Mesendoderm (in vitro differentiated cells): Measurements from ENCODE around the gene AIG1.

ENCODE experiments used
- DNase-seq: peaks from one replicate; pipeline ENCODE4 v3.0.0; 2013
- H2AK5ac ChIP-seq: 2 replicates; pipeline ENCODE4 v1.6.1; 2013; ENCODE audit warnings: low read length, inconsistent platforms
- H2BK120ac ChIP-seq: 2 replicates; pipeline ENCODE4 v1.6.1; 2013; ENCODE audit warnings: low read depth, mild to moderate bottlenecking, low read length, moderate library complexity, mixed read lengths
- H2BK15ac ChIP-seq: replicated peaks from 2 replicates; pipeline ENCODE4 v1.6.1; 2013; ENCODE audit warnings: low read depth, mild to moderate bottlenecking, moderate library complexity
- H2BK5ac ChIP-seq: 2 replicates; pipeline ENCODE4 v1.6.1; 2013; ENCODE audit warnings: low read length, inconsistent platforms
- H3K18ac ChIP-seq: 2 replicates; pipeline ENCODE4 v1.6.1; 2013; ENCODE audit warnings: mild to moderate bottlenecking, low read length, mixed read lengths
- H3K23ac ChIP-seq: one replicate; pipeline ENCODE4 v1.6.1; 2013; ENCODE audit warnings: low read length
- H3K27ac ChIP-seq: 2 replicates; pipeline ENCODE4 v1.5.1; 2013; ENCODE audit warnings: low read depth, mild to moderate bottlenecking, inconsistent platforms, low read length, moderate library complexity
- H3K27me3 ChIP-seq: 2 replicates; pipeline ENCODE4 v1.6.1; 2013; ENCODE audit warnings: low read length, control low read depth, mild to moderate bottlenecking, inconsistent platforms; ENCODE audit not compliant: insufficient read depth, poor library complexity
- H3K36me3 ChIP-seq: 2 replicates; pipeline ENCODE4 v1.6.1; 2013; ENCODE audit warnings: low read length, inconsistent platforms; ENCODE audit not compliant: control insufficient read depth, insufficient read depth
- H3K4ac ChIP-seq: one replicate; pipeline ENCODE4 v1.6.1; 2013; ENCODE audit warnings: low read depth, mild to moderate bottlenecking, low read length, moderate library complexity
- H3K4me1 ChIP-seq: 2 replicates; pipeline ENCODE4 v1.6.1; 2013; ENCODE audit warnings: low read depth, low read length, inconsistent platforms; ENCODE audit not compliant: control insufficient read depth
- H3K4me2 ChIP-seq: 2 replicates; pipeline ENCODE4 v1.6.1; 2013; ENCODE audit warnings: low read length
- H3K4me3 ChIP-seq: 2 replicates; pipeline ENCODE4 v1.5.1; 2013; ENCODE audit warnings: mild to moderate bottlenecking, low read length
- H3K56ac ChIP-seq: one replicate; pipeline ENCODE4 v1.6.1; 2013; ENCODE audit warnings: low read length
- H3K79me1 ChIP-seq: 2 replicates; pipeline ENCODE4 v1.6.1; 2013; ENCODE audit warnings: low read length, inconsistent platforms
- H3K79me2 ChIP-seq: 2 replicates; pipeline ENCODE4 v1.6.1; 2013; ENCODE audit warnings: mild to moderate bottlenecking, low read length; ENCODE audit not compliant: control insufficient read depth, insufficient read depth
- H3K9ac ChIP-seq: 2 replicates; pipeline ENCODE4 v1.6.1; 2013; ENCODE audit warnings: low read length, inconsistent platforms
- H4K5ac ChIP-seq: one replicate; pipeline ENCODE4 v1.6.1; 2013; ENCODE audit warnings: low read length
- H4K8ac ChIP-seq: one replicate; pipeline ENCODE4 v1.6.1; 2013; ENCODE audit warnings: low read depth, mild to moderate bottlenecking, control low read depth, low read length, moderate library complexity
- WGBS: extraction: QIAGEN DNeasy Blood & Tissue Kit; methylation state at CpG from one replicate; pipeline ENCODE4 v1.1.7; 2013; ENCODE audit warnings: low lambda C conversion rate, missing lambda C conversion rate; ENCODE audit not compliant: insufficient coverage; ENCODE audit errors: extremely low coverage; 5-methylcytosine and 5-hydroxymethylcytosine counted together

Gene AIG1

DNA sequence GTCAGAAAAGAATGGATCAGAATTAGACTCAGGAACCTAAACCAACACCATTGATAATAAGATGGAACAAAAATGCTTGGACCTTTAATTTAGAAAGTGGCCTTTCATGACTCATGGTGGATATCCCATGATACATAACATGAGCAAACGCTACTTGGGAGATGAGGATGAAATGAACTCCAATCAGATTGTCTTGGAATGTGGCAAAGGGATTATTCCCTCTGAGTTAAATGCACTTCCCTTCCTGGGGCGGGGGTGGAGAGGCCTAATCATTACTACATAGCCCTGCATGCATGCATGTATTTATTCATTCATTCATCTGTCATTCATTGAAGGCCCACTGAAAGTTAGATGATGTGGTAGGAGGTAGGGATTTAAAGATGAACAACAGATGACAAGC, 174.0 kb downstream of the AIG1 start:
- DNase-seq, result peak; percentile 21
- no peak overlapping the region for H3K4me2 ChIP-seq
- H3K9ac ChIP-seq, result no peak overlapping the region
- H3K18ac ChIP-seq, result no peak overlapping the region
- no peaks in the 10 kb centered on the region for H3K36me3 ChIP-seq
- H2AK5ac ChIP-seq, result no peak overlapping the region
- H3K79me2 ChIP-seq, result no peaks in the 10 kb centered on the region
- no peak overlapping the region for H3K23ac ChIP-seq
- H3K4me1 ChIP-seq, result no peaks in the 10 kb centered on the region
- H4K8ac ChIP-seq, result no peak overlapping the region
- no peak overlapping the region for H2BK120ac ChIP-seq
- H4K5ac ChIP-seq, result no peak overlapping the region
- no peak overlapping the region for H3K27ac ChIP-seq
- no peaks in the 10 kb centered on the region for H3K27me3 ChIP-seq
- H3K4me3 ChIP-seq, result no peak overlapping the region
- H2BK5ac ChIP-seq, result no peak overlapping the region
- no CpG with 5 or more reads among the region's 2 CpGs for WGBS
- no peak overlapping the region for H3K56ac ChIP-seq
- H2BK15ac ChIP-seq, result no peak overlapping the region
- no peaks in the 10 kb centered on the region for H3K79me1 ChIP-seq
- H3K4ac ChIP-seq, result no peak overlapping the region

DNA sequence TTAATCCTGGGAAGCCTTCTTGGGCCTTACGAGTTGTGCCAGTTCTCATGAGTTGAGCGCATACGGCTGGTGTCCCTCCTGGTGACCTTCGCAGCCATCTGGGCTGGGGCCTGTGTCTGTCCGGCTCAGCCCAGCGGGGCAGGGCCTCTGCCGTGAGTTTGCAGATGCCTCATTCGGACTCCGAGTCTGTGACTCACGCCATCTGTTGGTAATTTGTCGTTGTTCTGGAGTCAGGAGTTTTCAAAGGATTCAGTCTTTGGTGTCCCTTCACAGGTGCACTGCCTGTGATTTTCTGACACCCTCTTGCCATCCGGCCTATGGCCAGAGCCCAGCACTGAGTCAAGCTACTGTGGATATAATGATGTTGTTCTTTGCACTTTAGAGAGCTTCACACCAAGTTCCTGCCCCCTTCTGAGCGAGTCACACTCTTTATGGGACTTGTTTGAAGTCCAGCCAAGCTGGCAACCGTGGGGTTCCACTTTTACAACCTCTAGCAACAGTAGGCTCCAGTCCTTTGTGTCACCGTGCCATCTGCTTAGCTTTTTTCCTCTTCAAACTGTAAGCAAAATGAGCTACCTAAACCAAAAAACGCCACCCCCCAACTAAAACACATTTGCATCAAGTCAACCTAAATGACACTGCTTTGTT, 175.6 kb downstream of the AIG1 start:
- no peak overlapping the region for H4K8ac ChIP-seq
- H3K27me3 ChIP-seq, result no peaks in the 10 kb centered on the region
- WGBS, result 100% methylated on average over 1 of the region's 16 CpGs
- H4K5ac ChIP-seq, result no peak overlapping the region
- H3K27ac ChIP-seq, result no peak overlapping the region
- peak; percentile 22 for DNase-seq
- H3K18ac ChIP-seq, result no peak overlapping the region
- no peak overlapping the region for H3K9ac ChIP-seq
- no peak overlapping the region for H2BK5ac ChIP-seq
- no peak overlapping the region for H2BK120ac ChIP-seq
- no peaks in the 10 kb centered on the region for H3K36me3 ChIP-seq
- H2BK15ac ChIP-seq, result no peak overlapping the region
- H3K4me2 ChIP-seq, result no peak overlapping the region
- no peak overlapping the region for H3K4me3 ChIP-seq
- H3K79me1 ChIP-seq, result no peaks in the 10 kb centered on the region
- no peaks in the 10 kb centered on the region for H3K79me2 ChIP-seq
- no peak overlapping the region for H3K56ac ChIP-seq
- no peaks in the 10 kb centered on the region for H3K4me1 ChIP-seq
- H3K23ac ChIP-seq, result no peak overlapping the region
- no peak overlapping the region for H3K4ac ChIP-seq
- no peak overlapping the region for H2AK5ac ChIP-seq

- Histone ChIP-seq H3K27ac (no peak overlapping the region), H3K79me1 (no peaks in the 10 kb centered on the region), H2BK120ac (no peak overlapping the region), H2AK5ac (no peak overlapping the region), H4K8ac (no peak overlapping the region), H3K4me3 (no peak overlapping the region), H2BK15ac (no peak overlapping the region), H3K56ac (no peak overlapping the region), H3K36me3 (no peaks in the 10 kb centered on the region), H3K4me1 (no peaks in the 10 kb centered on the region), H3K18ac (no peak overlapping the region), H3K23ac (no peak overlapping the region), H3K9ac (no peak overlapping the region), H3K79me2 (no peaks in the 10 kb centered on the region), H3K4ac (no peak overlapping the region), H4K5ac (no peak overlapping the region), H2BK5ac (no peak overlapping the region), H3K4me2 (no peak overlapping the region), H3K27me3 (no peaks in the 10 kb centered on the region)
- WGBS, result no CpG with 5 or more reads among the region's 1 CpG
- DNase-seq, result no peak
Observed at GRCh38 chr6:143238306-143238705, 177.6 kb downstream of the AIG1 start.

GRCh38 chr6:143241111-143241510, 180.4 kb downstream of the AIG1 start:
- no peak overlapping the region for H3K27ac ChIP-seq
- no peaks in the 10 kb centered on the region for H3K27me3 ChIP-seq
- H3K4ac ChIP-seq, result no peak overlapping the region
- H3K4me2 ChIP-seq, result no peak overlapping the region
- no peak overlapping the region for H2AK5ac ChIP-seq
- no peak overlapping the region for H3K56ac ChIP-seq
- H3K79me1 ChIP-seq, result no peaks in the 10 kb centered on the region
- no peak overlapping the region for H2BK5ac ChIP-seq
- H3K36me3 ChIP-seq, result no peaks in the 10 kb centered on the region
- no peaks in the 10 kb centered on the region for H3K4me1 ChIP-seq
- no peak overlapping the region for H3K9ac ChIP-seq
- no peak overlapping the region for H2BK15ac ChIP-seq
- H2BK120ac ChIP-seq, result no peak overlapping the region
- H4K5ac ChIP-seq, result no peak overlapping the region
- H4K8ac ChIP-seq, result no peak overlapping the region
- H3K4me3 ChIP-seq, result no peak overlapping the region
- DNase-seq, result no peak
- no peaks in the 10 kb centered on the region for H3K79me2 ChIP-seq
- no CpG with 5 or more reads among the region's 4 CpGs for WGBS
- H3K18ac ChIP-seq, result no peak overlapping the region
- no peak overlapping the region for H3K23ac ChIP-seq

DNA sequence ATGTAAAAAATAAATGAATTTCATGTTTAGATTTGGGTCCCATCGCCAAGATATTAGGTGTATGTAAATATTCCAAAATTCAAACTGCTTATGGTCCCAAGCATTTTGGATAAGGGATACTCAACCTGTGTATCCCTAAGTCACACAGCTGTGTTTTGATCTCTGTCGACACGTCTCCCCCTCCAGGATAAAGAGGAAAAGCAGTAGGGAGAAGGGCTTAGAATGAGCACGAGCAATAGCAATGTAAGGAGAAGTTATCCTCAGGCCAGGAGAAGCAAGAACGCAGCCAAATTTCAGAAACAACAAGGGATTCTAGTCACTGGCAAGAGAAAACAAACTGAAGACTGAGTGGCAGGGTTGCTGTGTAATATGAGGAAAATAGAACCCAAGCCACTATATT, 181.2 kb downstream of the AIG1 start:
- Histone ChIP-seq H2BK5ac (no peak overlapping the region), H3K23ac (no peak overlapping the region), H3K4ac (no peak overlapping the region), H3K36me3 (no peaks in the 10 kb centered on the region), H3K9ac (no peak overlapping the region), H4K8ac (no peak overlapping the region), H3K56ac (no peak overlapping the region), H2BK15ac (no peak overlapping the region), H3K27ac (no peak overlapping the region), H3K18ac (no peak overlapping the region), H2BK120ac (no peak overlapping the region), H3K79me2 (no peaks in the 10 kb centered on the region), H3K79me1 (no peaks in the 10 kb centered on the region), H3K4me2 (no peak overlapping the region), H2AK5ac (no peak overlapping the region), H3K4me1 (no peaks in the 10 kb centered on the region), H3K4me3 (no peak overlapping the region), H3K27me3 (no peaks in the 10 kb centered on the region), H4K5ac (no peak overlapping the region)
- peak; percentile 16 for DNase-seq
- WGBS, result no CpG with 5 or more reads among the region's 5 CpGs

- Histone ChIP-seq H3K18ac (no peak overlapping the region), H3K4ac (no peak overlapping the region), H3K4me3 (no peak overlapping the region), H3K9ac (no peak overlapping the region), H2BK120ac (no peak overlapping the region), H4K5ac (no peak overlapping the region), H3K27ac (no peak overlapping the region), H3K56ac (no peak overlapping the region), H2BK5ac (no peak overlapping the region), H3K36me3 (no peaks in the 10 kb centered on the region), H3K4me1 (no peaks in the 10 kb centered on the region), H2AK5ac (no peak overlapping the region), H3K79me1 (no peaks in the 10 kb centered on the region), H3K27me3 (no peaks in the 10 kb centered on the region), H3K4me2 (no peak overlapping the region), H2BK15ac (no peak overlapping the region), H3K23ac (no peak overlapping the region), H3K79me2 (no peaks in the 10 kb centered on the region), H4K8ac (no peak overlapping the region)
- WGBS, result no CpG with 5 or more reads among the region's 1 CpG
- no peak for DNase-seq
Observed at GRCh38 chr6:143243786-143244185, 183.1 kb downstream of the AIG1 start.
